ENCODE results near the gene CCNL2.

- TF ChIP-seq, protein P1, sequence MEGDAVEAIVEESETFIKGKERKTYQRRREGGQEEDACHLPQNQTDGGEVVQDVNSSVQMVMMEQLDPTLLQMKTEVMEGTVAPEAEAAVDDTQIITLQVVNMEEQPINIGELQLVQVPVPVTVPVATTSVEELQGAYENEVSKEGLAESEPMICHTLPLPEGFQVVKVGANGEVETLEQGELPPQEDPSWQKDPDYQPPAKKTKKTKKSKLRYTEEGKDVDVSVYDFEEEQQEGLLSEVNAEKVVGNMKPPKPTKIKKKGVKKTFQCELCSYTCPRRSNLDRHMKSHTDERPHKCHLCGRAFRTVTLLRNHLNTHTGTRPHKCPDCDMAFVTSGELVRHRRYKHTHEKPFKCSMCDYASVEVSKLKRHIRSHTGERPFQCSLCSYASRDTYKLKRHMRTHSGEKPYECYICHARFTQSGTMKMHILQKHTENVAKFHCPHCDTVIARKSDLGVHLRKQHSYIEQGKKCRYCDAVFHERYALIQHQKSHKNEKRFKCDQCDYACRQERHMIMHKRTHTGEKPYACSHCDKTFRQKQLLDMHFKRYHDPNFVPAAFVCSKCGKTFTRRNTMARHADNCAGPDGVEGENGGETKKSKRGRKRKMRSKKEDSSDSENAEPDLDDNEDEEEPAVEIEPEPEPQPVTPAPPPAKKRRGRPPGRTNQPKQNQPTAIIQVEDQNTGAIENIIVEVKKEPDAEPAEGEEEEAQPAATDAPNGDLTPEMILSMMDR (IDR thresholded peaks at IDR 0.05; ENCODE audit: poor library complexity) = no peak
- no peak for TF ChIP-seq EZH2phosphoT487 (IDR thresholded peaks at IDR 0.05; ENCODE audit: low read depth, severe bottlenecking, unreplicated experiment)
Observed at GRCh38 chr1:1388078-1388472, 11.1 kb downstream of the CCNL2 start.

Measured in hepatocyte (in vitro differentiated cells).